Mesenchymal stem cell (in vitro differentiated cells and primary cell): Measurements from ENCODE around the gene MAVS.
"Not testable (repeated sequence)": the region's sequence is repeated elsewhere in the genome, so short reads cannot be mapped to it uniquely, and the experiment has no call there.

ENCODE experiments used
- DNase-seq: peaks from one replicate; pipeline ENCODE4 v3.0.0-alpha.2; 2013
- H2AFZ ChIP-seq: one replicate; pipeline ENCODE4 v1.6.1; 2013; ENCODE audit warnings: low read depth, mild to moderate bottlenecking, control low read depth, inconsistent platforms, low read length, moderate library complexity
- H2AK5ac ChIP-seq: 2 replicates; pipeline ENCODE4 v1.6.1; 2013; ENCODE audit warnings: low read length, moderate library complexity, mild to moderate bottlenecking, inconsistent platforms; ENCODE audit not compliant: severe bottlenecking
- H2BK120ac ChIP-seq: one replicate; pipeline ENCODE4 v1.6.1; 2013; ENCODE audit warnings: low read depth, mild to moderate bottlenecking, inconsistent platforms, low read length, moderate library complexity
- H2BK12ac ChIP-seq, 2 experiments: one replicate each; pipeline ENCODE4 v1.6.1; 2013; ENCODE audit warnings: inconsistent platforms in 2 of 2, low read length in 2 of 2, mild to moderate bottlenecking in 2 of 2, moderate library complexity in 2 of 2, control low read depth in 1 of 2
- H2BK15ac ChIP-seq: one replicate; pipeline ENCODE4 v1.6.1; 2013; ENCODE audit warnings: mild to moderate bottlenecking, low read depth, inconsistent platforms; ENCODE audit not compliant: poor library complexity, severe bottlenecking
- H2BK5ac ChIP-seq: 2 replicates; pipeline ENCODE4 v1.6.1; 2013; ENCODE audit warnings: low read depth, mild to moderate bottlenecking, low read length, control low read depth, inconsistent platforms; ENCODE audit not compliant: poor library complexity, severe bottlenecking
- H3K14ac ChIP-seq, 2 experiments: one replicate each; pipeline ENCODE4 v1.6.1; 2013; ENCODE audit warnings: inconsistent platforms in 2 of 2, low read length in 2 of 2, control low read depth in 1 of 2, mild to moderate bottlenecking in 1 of 2, moderate library complexity in 1 of 2
- H3K18ac ChIP-seq, 2 experiments: one replicate each; pipeline ENCODE4 v1.6.1; 2013; ENCODE audit warnings: inconsistent platforms in 2 of 2, low read length in 2 of 2, control low read depth in 1 of 2, low read depth in 1 of 2, mild to moderate bottlenecking in 1 of 2
- H3K23ac ChIP-seq, 2 experiments: one replicate each; pipeline ENCODE4 v1.6.1; 2013; ENCODE audit warnings: inconsistent platforms in 2 of 2, low read length in 2 of 2, mild to moderate bottlenecking in 2 of 2, moderate library complexity in 2 of 2, control low read depth in 1 of 2
- H3K27ac ChIP-seq: 2 replicates; pipeline ENCODE4 v1.5.1; 2013; ENCODE audit warnings: mild to moderate bottlenecking, moderate library complexity, low read length, control low read depth, inconsistent platforms; ENCODE audit not compliant: poor library complexity, severe bottlenecking
- H3K27me3 ChIP-seq, 2 experiments: 2 replicates each; pipeline versions ENCODE4 v1.6.1 to v1.7.0; 2013; ENCODE audit warnings: low read length in 2 of 2, mild to moderate bottlenecking in 2 of 2, moderate library complexity in 2 of 2, control low read depth in 1 of 2, inconsistent platforms in 1 of 2; ENCODE audit not compliant: control insufficient read depth in 1 of 2, insufficient read depth in 1 of 2
- H3K36me3 ChIP-seq, 2 experiments: 2 replicates each; pipeline versions ENCODE4 v1.6.1 to v1.7.0; 2013; ENCODE audit warnings: low read length in 2 of 2, control low read depth in 1 of 2, inconsistent platforms in 1 of 2, low read depth in 1 of 2, mild to moderate bottlenecking in 1 of 2; ENCODE audit not compliant: insufficient read depth in 2 of 2, control insufficient read depth in 1 of 2
- H3K4ac ChIP-seq, 2 experiments: one replicate each; pipeline ENCODE4 v1.6.1; 2013; ENCODE audit warnings: inconsistent platforms in 2 of 2, low read length in 2 of 2, mild to moderate bottlenecking in 2 of 2, moderate library complexity in 2 of 2, control low read depth in 1 of 2, low read depth in 1 of 2
- H3K4me1 ChIP-seq: 2 replicates; pipeline ENCODE4 v1.6.1; 2013; ENCODE audit warnings: low read depth, low read length, control low read depth; ENCODE audit not compliant: control insufficient read depth, insufficient read depth
- H3K4me2 ChIP-seq: 2 replicates; pipeline ENCODE4 v1.6.1; 2013; ENCODE audit warnings: low read length, mild to moderate bottlenecking, inconsistent platforms; ENCODE audit not compliant: poor library complexity, severe bottlenecking
- H3K4me3 ChIP-seq, 2 experiments: 2 replicates each; pipeline versions ENCODE4 v1.5.1 to v1.7.0; 2013; ENCODE audit warnings: low read length in 2 of 2, mild to moderate bottlenecking in 2 of 2, control low read depth in 1 of 2, low read depth in 1 of 2; ENCODE audit not compliant: insufficient read depth in 1 of 2
- H3K79me1 ChIP-seq: replicated peaks from 2 replicates; pipeline ENCODE4 v1.6.1; 2013; ENCODE audit warnings: mild to moderate bottlenecking, control low read depth, low read length, inconsistent platforms; ENCODE audit not compliant: poor library complexity, severe bottlenecking
- H3K9ac ChIP-seq: 2 replicates; pipeline ENCODE4 v1.7.0; 2013; ENCODE audit warnings: mild to moderate bottlenecking, low read length, moderate library complexity
- H3K9me3 ChIP-seq: 2 replicates; pipeline ENCODE4 v1.7.0; 2013; ENCODE audit warnings: mild to moderate bottlenecking, low read length; ENCODE audit not compliant: control insufficient read depth
- H4K8ac ChIP-seq: one replicate; pipeline ENCODE4 v1.6.1; 2013; ENCODE audit warnings: inconsistent platforms, mild to moderate bottlenecking, low read length, moderate library complexity
- H4K91ac ChIP-seq: one replicate; pipeline ENCODE4 v1.6.1; 2013; ENCODE audit warnings: mild to moderate bottlenecking, low read length, inconsistent platforms
- WGBS: methylation state at CpG from one replicate; pipeline ENCODE4 v1.1.7; 2013; ENCODE audit warnings: mixed read lengths; 5-methylcytosine and 5-hydroxymethylcytosine counted together

MAVS gene

DNA sequence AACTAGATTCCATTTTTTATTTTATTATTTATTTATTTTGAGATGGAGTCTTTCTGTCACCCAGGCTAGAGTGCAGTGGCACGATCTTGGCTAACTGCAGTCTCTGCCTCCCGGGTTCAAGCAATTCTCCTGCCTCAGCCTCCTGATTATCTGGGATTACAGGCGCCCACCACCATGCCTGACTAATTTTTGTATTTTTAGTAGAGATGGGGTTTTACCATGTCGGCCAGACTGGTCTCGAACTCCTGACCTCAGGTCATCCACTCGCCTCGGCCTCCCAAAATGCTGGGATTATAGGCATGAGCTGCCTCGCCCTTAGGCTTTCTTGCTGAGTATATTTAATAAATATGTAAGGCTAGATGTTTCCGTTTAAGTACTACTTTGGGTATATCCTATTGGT lies 51.5 kb downstream of the MAVS start:
- not testable (repeated sequence) for H3K4me3 ChIP-seq, H3K9ac ChIP-seq, H2BK15ac ChIP-seq, H3K9me3 ChIP-seq, DNase-seq, H3K27me3 ChIP-seq, H3K4me2 ChIP-seq, H2AK5ac ChIP-seq, H3K27ac ChIP-seq, H3K18ac ChIP-seq, H3K23ac ChIP-seq, H3K79me1 ChIP-seq, H3K4ac ChIP-seq, H4K91ac ChIP-seq, H2BK12ac ChIP-seq, H3K14ac ChIP-seq, H2BK120ac ChIP-seq, H2BK5ac ChIP-seq, H4K8ac ChIP-seq, H2AFZ ChIP-seq
- 98% methylated on average over 6 of the region's 9 CpGs for WGBS
- peaks cover 17% of the 10 kb centered on the region for H3K4me1 ChIP-seq
- peaks cover 7 to 11% of the 10 kb centered on the region in 2 experiments for H3K36me3 ChIP-seq

DNA sequence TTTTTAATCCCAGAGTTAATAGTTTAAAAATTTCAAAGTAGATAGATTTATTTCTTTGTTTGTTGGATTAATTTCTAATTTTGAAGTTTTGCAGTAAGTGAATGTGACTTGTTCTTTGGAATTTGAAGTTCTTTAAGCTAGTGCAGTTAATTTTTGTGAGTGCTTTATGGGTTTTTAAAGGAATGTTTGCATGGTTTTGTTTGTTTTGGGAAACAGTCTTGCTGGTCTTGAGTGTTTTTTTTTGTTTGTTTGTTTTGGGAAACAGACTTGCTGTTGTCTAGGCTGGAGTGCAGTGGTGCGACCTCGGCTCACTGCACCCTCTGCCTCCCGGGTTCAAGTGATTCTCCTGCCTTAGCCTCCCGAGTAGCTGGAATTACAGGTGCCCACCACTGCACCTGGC lies 52.0 kb downstream of the MAVS start:
- H3K18ac ChIP-seq, result no peak overlapping the region
- no peak overlapping the region for H4K91ac ChIP-seq
- no peak overlapping the region for H3K23ac ChIP-seq
- DNase-seq, result no peak
- H3K4me2 ChIP-seq, result no peak overlapping the region
- no peak overlapping the region for H3K4me3 ChIP-seq
- no peak overlapping the region for H4K8ac ChIP-seq
- peaks cover 7 to 11% of the 10 kb centered on the region in 2 experiments for H3K36me3 ChIP-seq
- no peak overlapping the region for H2AFZ ChIP-seq
- no peak overlapping the region for H3K27ac ChIP-seq
- 88% methylated on average over 4 of the region's 4 CpGs for WGBS
- H3K9me3 ChIP-seq, result no peaks in the 10 kb centered on the region
- H3K4ac ChIP-seq, result no peak overlapping the region
- H3K27me3 ChIP-seq, result no peaks in the 10 kb centered on the region
- no peak overlapping the region for H2BK15ac ChIP-seq
- H3K9ac ChIP-seq, result no peak overlapping the region
- no peak overlapping the region for H2BK12ac ChIP-seq
- H2BK120ac ChIP-seq, result no peak overlapping the region
- H3K4me1 ChIP-seq, result peaks cover 15% of the 10 kb centered on the region
- H2BK5ac ChIP-seq, result no peak overlapping the region
- no peak overlapping the region for H3K14ac ChIP-seq
- H2AK5ac ChIP-seq, result no peak overlapping the region
- H3K79me1 ChIP-seq, result no peaks in the 10 kb centered on the region

DNA sequence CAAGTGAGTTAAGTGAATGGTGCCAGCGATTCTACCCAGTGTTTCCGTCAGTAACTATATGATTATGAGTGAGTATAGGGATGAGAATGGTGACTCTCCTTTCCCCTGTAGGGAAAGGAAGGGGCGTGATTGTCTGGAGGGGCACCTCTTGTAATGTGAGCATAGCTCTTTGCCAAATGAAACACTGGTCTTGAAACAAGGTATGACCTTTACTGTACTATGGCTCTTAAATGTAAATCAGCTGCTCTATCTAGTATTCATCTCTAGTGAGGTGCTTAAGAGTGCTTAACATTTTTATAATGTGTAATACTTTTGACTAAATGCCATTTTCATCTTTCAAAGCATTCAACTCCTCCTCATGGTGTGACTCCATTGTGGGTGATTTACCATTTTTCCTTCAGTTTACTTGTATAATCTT lies 53.6 kb downstream of the MAVS start:
- no peak overlapping the region for H3K18ac ChIP-seq
- H3K14ac ChIP-seq, result no peak overlapping the region

DNA sequence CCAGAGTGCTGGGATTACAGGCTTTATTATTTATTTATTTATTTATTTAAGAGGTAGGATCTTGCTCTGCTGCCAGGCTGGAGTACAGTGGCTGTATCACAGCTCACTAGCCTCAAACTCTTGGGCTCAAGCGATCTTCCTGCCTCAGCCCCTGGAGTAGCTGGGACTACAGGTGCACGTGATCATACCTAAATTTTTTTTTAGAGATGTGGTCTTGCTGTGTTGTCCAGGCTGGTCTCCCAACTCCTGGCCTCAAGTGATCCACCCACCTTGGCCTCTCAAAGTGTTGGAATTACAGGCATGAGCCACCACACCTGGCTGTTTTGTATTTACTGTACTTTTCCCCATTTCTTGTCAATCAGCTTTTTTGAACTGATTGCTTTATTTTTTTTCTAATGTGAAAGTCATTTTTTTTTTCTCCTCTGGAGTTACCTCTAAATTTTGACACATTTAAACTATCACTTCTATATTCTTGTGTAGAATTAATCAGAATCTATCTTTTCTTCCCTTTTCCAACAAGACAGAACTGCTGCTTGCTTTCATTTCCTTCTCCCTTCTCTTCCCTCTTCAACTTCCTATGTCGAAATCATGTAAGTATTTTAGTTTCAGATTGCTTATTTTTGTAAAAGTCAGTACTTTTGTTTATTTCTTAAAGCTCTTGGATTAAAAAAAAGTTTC lies 54.5 kb downstream of the MAVS start:
- Histone ChIP-seq H3K9me3 (no peaks in the 10 kb centered on the region), H2AK5ac (no peak overlapping the region), H2BK120ac (no peak overlapping the region), H3K79me1 (no peaks in the 10 kb centered on the region), H3K27me3 (no peaks in the 10 kb centered on the region), H4K8ac (no peak overlapping the region), H2AFZ (no peak overlapping the region), H3K4me1 (peaks cover 11% of the 10 kb centered on the region), H2BK12ac (no peak overlapping the region), H4K91ac (no peak overlapping the region), H3K4me2 (no peak overlapping the region), H3K4me3 (peak overlapping the region in 1 of 2 experiments; percentile 62), H3K14ac (no peak overlapping the region), H3K4ac (no peak overlapping the region), H3K9ac (peak overlapping the region; percentile 73), H2BK15ac (no peak overlapping the region), H3K18ac (no peak overlapping the region), H3K36me3 (peaks cover 2 to 9% of the 10 kb centered on the region in 2 experiments), H3K23ac (no peak overlapping the region), H2BK5ac (no peak overlapping the region), H3K27ac (no peak overlapping the region)
- DNase-seq, result no peak
- WGBS, result 100% methylated on average over 2 of the region's 3 CpGs

More for the DNA sequence above, 53.6 kb downstream of the MAVS start:
- H3K4me2 ChIP-seq, result no peak overlapping the region
- H3K9ac ChIP-seq, result no peak overlapping the region
- H4K8ac ChIP-seq, result no peak overlapping the region
- no peak overlapping the region for H3K27ac ChIP-seq
- H3K27me3 ChIP-seq, result no peaks in the 10 kb centered on the region
- no peak overlapping the region for H2AK5ac ChIP-seq
- peaks cover 2 to 8% of the 10 kb centered on the region in 2 experiments for H3K36me3 ChIP-seq
- no peak overlapping the region for H2BK120ac ChIP-seq
- 80% methylated on average over 2 of the region's 3 CpGs for WGBS
- DNase-seq, result no peak
- H3K4ac ChIP-seq, result no peak overlapping the region
- no peak overlapping the region for H2BK12ac ChIP-seq
- no peak overlapping the region for H2BK15ac ChIP-seq
- no peaks in the 10 kb centered on the region for H3K9me3 ChIP-seq
- H3K4me3 ChIP-seq, result no peak overlapping the region
- no peak overlapping the region for H2BK5ac ChIP-seq
- no peak overlapping the region for H4K91ac ChIP-seq
- H3K23ac ChIP-seq, result no peak overlapping the region
- H2AFZ ChIP-seq, result no peak overlapping the region
- H3K4me1 ChIP-seq, result peaks cover 12% of the 10 kb centered on the region
- H3K79me1 ChIP-seq, result no peaks in the 10 kb centered on the region
